CD8-positive, alpha-beta memory T cell (primary cell): ENCODE results near the gene WDR27. TPM values are rescaled to one million over a fixed set of nuclear protein-coding genes. Genes with fewer than 3 reads are reported as not detected.

Experiments
- CTCF ChIA-PET: fragments of 350-600 bp; sonication (Branson Sonifier 250); formaldehyde crosslinking; loops from one replicate; lab custom pipeline; 2021; ENCODE audit warnings: antibody characterized with exemption; lab: Charles Lee
- POLR2A ChIA-PET: fragments of 350-600 bp; sonication (Branson Sonifier 250); formaldehyde crosslinking; loops from one replicate; lab custom pipeline; 2021; ENCODE audit warnings: antibody characterized with exemption; lab: Charles Lee
- DNase-seq, 5 donors: peaks; one replicate each; pipeline versions ENCODE4 v3.0.0 to v3.0.0-alpha.2; 2020 to 2022; ENCODE audit warnings: mixed read lengths in 1 of 5
- H3K27ac ChIP-seq: one replicate; pipeline ENCODE4 v1.7.0; 2013; ENCODE audit warnings: low read depth, mild to moderate bottlenecking, low read length, moderate library complexity
- H3K27me3 ChIP-seq: 2 replicates; pipeline ENCODE4 v1.7.0; 2013; ENCODE audit warnings: low read length, mild to moderate bottlenecking; ENCODE audit not compliant: insufficient read depth, poor library complexity, severe bottlenecking
- H3K36me3 ChIP-seq: 2 replicates; pipeline ENCODE4 v1.7.0; 2013; ENCODE audit warnings: mild to moderate bottlenecking, low read length, moderate library complexity; ENCODE audit not compliant: insufficient read depth
- H3K4me1 ChIP-seq: 2 replicates; pipeline ENCODE4 v1.7.0; 2013; ENCODE audit warnings: mild to moderate bottlenecking, low read length, moderate library complexity; ENCODE audit not compliant: insufficient read depth
- H3K4me3 ChIP-seq: 2 replicates; pipeline ENCODE4 v1.7.0; 2013; ENCODE audit warnings: mild to moderate bottlenecking, low read length
- H3K9me3 ChIP-seq: 2 replicates; pipeline ENCODE4 v1.7.0; 2013; ENCODE audit warnings: mild to moderate bottlenecking, low read length
- H3K27ac Mint-ChIP-seq, 8 donors: one replicate each; pipeline ENCODE4 v1.8.0; 2020 to 2021; ENCODE audit warnings: mixed read lengths in 8 of 8, mild to moderate bottlenecking in 6 of 8, inconsistent platforms in 3 of 8, moderate library complexity in 3 of 8
- H3K27me3 Mint-ChIP-seq, 2 donors: one replicate each; pipeline ENCODE4 v1.8.0; 2020 to 2021; ENCODE audit warnings: mixed read lengths in 2 of 2, mild to moderate bottlenecking in 1 of 2, moderate library complexity in 1 of 2
- H3K36me3 Mint-ChIP-seq, 3 donors: one replicate each; pipeline ENCODE4 v1.8.0; 2020 to 2021; ENCODE audit warnings: mixed read lengths in 3 of 3, inconsistent platforms in 1 of 3, mild to moderate bottlenecking in 1 of 3
- H3K4me1 Mint-ChIP-seq, 3 donors: one replicate each; pipeline ENCODE4 v1.8.0; 2020 to 2021; ENCODE audit warnings: mixed read lengths in 3 of 3, inconsistent platforms in 1 of 3, mild to moderate bottlenecking in 1 of 3
- H3K4me3 Mint-ChIP-seq, 7 donors: one replicate each; pipeline ENCODE4 v1.8.0; 2020 to 2021; ENCODE audit warnings: mixed read lengths in 7 of 7, mild to moderate bottlenecking in 6 of 7, moderate library complexity in 4 of 7, inconsistent platforms in 2 of 7
- H3K9me3 Mint-ChIP-seq, 5 donors: one replicate each; pipeline ENCODE4 v1.8.0; 2020 to 2022; ENCODE audit warnings: mixed read lengths in 5 of 5, mild to moderate bottlenecking in 3 of 5, moderate library complexity in 2 of 5, inconsistent platforms in 1 of 5
- polyA plus RNA-seq: library from polyadenylated mRNA; unstranded; fragments of 300-500 nt; fragmentation: Illumina TruSeq; gene quantifications from one replicate; pipeline ENCODE4 v1.2.3, GENCODE V29; 2021
- total RNA-seq, 2 experiments: library from RNA; stranded (reverse); gene quantifications; one replicate each; pipeline ENCODE4 v1.2.3, GENCODE V29; 2021

Gene WDR27
- total and polyA plus RNA-seq, 3 experiments from 2014 or later: 7.4 to 29.4 (median 24.5) TPM

- H3K4me1 ChIP-seq: no peaks in the 10 kb centered on the region
- no peak overlapping the region for H3K27ac ChIP-seq
- H3K27me3 Mint-ChIP-seq: peaks cover 0 to 2% of the 10 kb centered on the region in 2 donors
- no peaks in the 10 kb centered on the region for H3K36me3 ChIP-seq
- peaks cover 0 to 13% (median 4%) of the 10 kb centered on the region in 5 donors for H3K9me3 Mint-ChIP-seq
- H3K4me3 ChIP-seq: no peak overlapping the region
- no peak overlapping the region for H3K27ac Mint-ChIP-seq
- CTCF ChIA-PET: no interaction called here
- no peaks in the 10 kb centered on the region for H3K4me1 Mint-ChIP-seq
- no peak for DNase-seq
- no peaks in the 10 kb centered on the region for H3K9me3 ChIP-seq
- no peaks in the 10 kb centered on the region for H3K27me3 ChIP-seq
- peaks cover 0 to 21% (median 0%) of the 10 kb centered on the region in 3 donors for H3K36me3 Mint-ChIP-seq
- POLR2A ChIA-PET: no interaction called here
- H3K4me3 Mint-ChIP-seq: no peak overlapping the region
Observed at GRCh38 chr6:169454204-169454871, 247.5 kb downstream of the WDR27 start.

GRCh38 chr6:169452869-169453620, 248.8 kb downstream of the WDR27 start:
- Mint-ChIP-seq H3K4me1 (no peaks in the 10 kb centered on the region), H3K4me3 (no peak overlapping the region), H3K27ac (no peak overlapping the region), H3K36me3 (peaks cover 0 to 8% (median 0%) of the 10 kb centered on the region in 3 donors), H3K27me3 (peaks cover 0 to 2% of the 10 kb centered on the region in 2 donors), H3K9me3 (peaks cover 0 to 4% (median 0%) of the 10 kb centered on the region in 5 donors)
- POLR2A ChIA-PET: no interaction called here
- Histone ChIP-seq H3K4me1 (no peaks in the 10 kb centered on the region), H3K27ac (no peak overlapping the region), H3K4me3 (no peak overlapping the region), H3K27me3 (no peaks in the 10 kb centered on the region), H3K9me3 (no peaks in the 10 kb centered on the region), H3K36me3 (no peaks in the 10 kb centered on the region)
- CTCF ChIA-PET: no interaction called here
- no peak for DNase-seq

DNA sequence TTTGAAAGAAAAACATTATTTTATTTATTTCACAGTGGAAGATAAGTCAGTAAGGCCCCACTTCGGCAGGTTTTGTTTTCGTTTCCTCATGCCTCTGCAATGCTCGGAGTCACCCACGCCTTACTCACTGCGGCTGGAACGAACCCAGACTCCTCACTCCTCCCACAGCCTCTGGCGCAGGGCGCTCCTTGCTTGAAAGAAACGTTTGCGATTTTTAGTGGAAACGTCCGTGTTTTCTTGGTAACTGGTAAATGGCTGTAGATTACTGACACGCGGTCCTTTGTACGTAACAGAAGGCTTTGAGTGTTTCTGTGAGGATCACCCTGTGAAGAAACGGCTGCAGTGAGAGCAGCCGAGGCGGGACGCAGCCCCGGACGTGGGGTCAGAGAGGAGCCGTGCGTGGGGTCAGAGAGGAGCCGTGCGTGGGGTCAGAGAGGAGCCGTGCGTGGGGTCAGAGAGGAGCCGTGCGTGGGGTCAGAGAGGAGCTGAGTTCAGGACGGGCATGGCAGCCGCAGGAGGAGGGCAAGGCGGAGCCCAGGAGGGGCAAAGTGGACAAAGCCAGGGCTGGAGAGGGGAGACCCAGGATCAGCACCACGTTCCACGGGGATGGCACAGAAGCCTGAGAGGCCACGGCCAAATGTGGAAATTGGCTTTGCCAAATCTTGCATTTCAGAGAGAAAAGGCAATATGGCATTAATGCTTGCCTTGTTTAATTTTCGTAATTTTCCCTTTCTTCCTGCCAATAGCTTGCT, 249.5 kb downstream of the WDR27 start:
- Histone ChIP-seq H3K27ac (peak overlapping the region; percentile 48), H3K4me1 (no peaks in the 10 kb centered on the region), H3K4me3 (no peak overlapping the region), H3K27me3 (no peaks in the 10 kb centered on the region), H3K9me3 (no peaks in the 10 kb centered on the region), H3K36me3 (no peaks in the 10 kb centered on the region)
- no peaks in the 10 kb centered on the region for H3K4me1 Mint-ChIP-seq
- H3K36me3 Mint-ChIP-seq: peaks cover 0 to 8% (median 0%) of the 10 kb centered on the region in 3 donors
- no peak overlapping the region for H3K27ac Mint-ChIP-seq
- ChIA-PET POLR2A (no interaction called here), CTCF (no interaction called here)
- H3K27me3 Mint-ChIP-seq: peaks cover 0 to 4% of the 10 kb centered on the region in 2 donors
- no peak for DNase-seq
- H3K4me3 Mint-ChIP-seq: no peak overlapping the region
- H3K9me3 Mint-ChIP-seq: peaks cover 0 to 2% (median 0%) of the 10 kb centered on the region in 5 donors

DNA sequence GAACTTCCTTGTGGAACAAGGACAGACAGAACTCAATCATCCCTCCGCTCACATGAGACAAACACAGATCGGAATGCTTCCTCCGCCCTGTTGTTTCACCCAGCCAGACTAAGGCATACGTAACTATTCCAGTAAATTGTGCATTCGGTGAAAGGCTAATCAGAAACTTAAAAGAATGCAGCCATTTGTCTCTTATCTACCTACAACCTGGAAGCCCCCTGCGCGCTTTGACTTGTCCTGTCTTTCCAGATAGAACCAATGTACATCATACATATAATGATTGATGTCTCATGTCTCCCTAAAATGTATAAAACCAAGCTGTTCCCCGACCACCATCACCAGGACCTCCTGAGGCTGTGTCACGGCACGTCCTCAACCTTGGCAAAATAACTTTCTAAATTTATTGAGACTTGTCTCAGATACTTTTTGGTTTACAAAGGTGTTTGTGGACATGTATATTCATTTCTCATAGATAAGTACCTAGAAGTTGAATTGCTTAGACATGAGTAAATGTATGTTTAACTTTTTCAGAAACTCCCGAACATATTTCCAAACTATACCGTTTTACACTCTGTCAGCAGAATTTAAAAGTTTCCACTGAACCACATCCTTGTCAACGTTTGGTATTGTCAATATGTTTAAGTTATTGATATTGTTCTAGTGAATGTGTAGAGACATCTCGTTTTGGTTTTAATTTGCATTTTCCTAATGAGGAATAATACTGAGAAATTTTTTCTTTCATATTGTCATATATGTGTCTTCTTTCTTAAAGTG, 250.6 kb downstream of the WDR27 start:
- Histone ChIP-seq H3K4me3 (no peak overlapping the region), H3K9me3 (no peaks in the 10 kb centered on the region), H3K36me3 (no peaks in the 10 kb centered on the region), H3K27me3 (no peaks in the 10 kb centered on the region), H3K27ac (peak overlapping the region; percentile 48), H3K4me1 (no peaks in the 10 kb centered on the region)
- no peak overlapping the region for H3K4me3 Mint-ChIP-seq
- no peak overlapping the region for H3K27ac Mint-ChIP-seq
- H3K9me3 Mint-ChIP-seq: no peaks in the 10 kb centered on the region
- H3K4me1 Mint-ChIP-seq: no peaks in the 10 kb centered on the region
- H3K27me3 Mint-ChIP-seq: peaks cover under 1 to 4% of the 10 kb centered on the region in 2 donors
- ChIA-PET POLR2A (no interaction called here), CTCF (no interaction called here)
- no peaks in the 10 kb centered on the region for H3K36me3 Mint-ChIP-seq
- no peak for DNase-seq

GRCh38 chr6:169450097-169450496, 251.7 kb downstream of the WDR27 start:
- H3K4me3 Mint-ChIP-seq: no peak overlapping the region
- ChIA-PET CTCF (no interaction called here), POLR2A (no interaction called here)
- no peak overlapping the region for H3K27ac ChIP-seq
- no peaks in the 10 kb centered on the region for H3K27me3 ChIP-seq
- no peak overlapping the region for H3K4me3 ChIP-seq
- H3K27ac Mint-ChIP-seq: no peak overlapping the region
- H3K4me1 Mint-ChIP-seq: no peaks in the 10 kb centered on the region
- no peaks in the 10 kb centered on the region for H3K9me3 ChIP-seq
- H3K9me3 Mint-ChIP-seq: no peaks in the 10 kb centered on the region
- H3K36me3 ChIP-seq: no peaks in the 10 kb centered on the region
- H3K4me1 ChIP-seq: no peaks in the 10 kb centered on the region
- no peaks in the 10 kb centered on the region for H3K36me3 Mint-ChIP-seq
- H3K27me3 Mint-ChIP-seq: peaks cover 2 to 4% of the 10 kb centered on the region in 2 donors
- DNase-seq: no peak

GRCh38 chr6:169449221-169449620, 252.6 kb downstream of the WDR27 start:
- ChIA-PET POLR2A (no interaction called here), CTCF (no interaction called here)
- Mint-ChIP-seq H3K27ac (no peak overlapping the region), H3K4me1 (no peaks in the 10 kb centered on the region), H3K36me3 (no peaks in the 10 kb centered on the region), H3K27me3 (peaks cover 4 to 8% of the 10 kb centered on the region in 2 donors), H3K4me3 (no peak overlapping the region), H3K9me3 (no peaks in the 10 kb centered on the region)
- H3K9me3 ChIP-seq: no peaks in the 10 kb centered on the region
- no peaks in the 10 kb centered on the region for H3K36me3 ChIP-seq
- no peaks in the 10 kb centered on the region for H3K27me3 ChIP-seq
- H3K4me1 ChIP-seq: no peaks in the 10 kb centered on the region
- no peak overlapping the region for H3K4me3 ChIP-seq
- no peak overlapping the region for H3K27ac ChIP-seq
- DNase-seq: no peak

GRCh38 chr6:169445661-169446581, 255.9 kb downstream of the WDR27 start:
- no peak for DNase-seq
- H3K9me3 ChIP-seq: no peaks in the 10 kb centered on the region
- no peaks in the 10 kb centered on the region for H3K4me1 Mint-ChIP-seq
- no peaks in the 10 kb centered on the region for H3K36me3 Mint-ChIP-seq
- no peak overlapping the region for H3K27ac ChIP-seq
- CTCF ChIA-PET: no interaction called here
- no peaks in the 10 kb centered on the region for H3K9me3 Mint-ChIP-seq
- H3K36me3 ChIP-seq: no peaks in the 10 kb centered on the region
- no peak overlapping the region for H3K4me3 ChIP-seq
- H3K27me3 Mint-ChIP-seq: peaks cover 12 to 22% of the 10 kb centered on the region in 2 donors
- H3K4me3 Mint-ChIP-seq: no peak overlapping the region
- H3K27me3 ChIP-seq: no peaks in the 10 kb centered on the region
- no peak overlapping the region for H3K27ac Mint-ChIP-seq
- no peaks in the 10 kb centered on the region for H3K4me1 ChIP-seq
- POLR2A ChIA-PET: interaction anchor here (0.6 kb wide), 1 partner anchor 113 kb away, joined by 3 read pairs; no protein-coding TSS in a partner anchor
